Hepatocyte (in vitro differentiated cells): ENCODE data around the gene WWTR1. TPM values are rescaled to one million over a fixed set of nuclear protein-coding genes. Genes with fewer than 3 reads are reported as not detected.
A peak's percentile ranks its signal among the peaks of the same experiment; 100 is the strongest.

ENCODE experiments used
- DNase-seq: peaks from one replicate; pipeline ENCODE4 v3.0.0-alpha.2; 2016; ENCODE audit warnings: low spot score
- H2AFZ ChIP-seq: fragments of 200-600 bp; sonication (generic); 2 replicates; pipeline ENCODE4 v1.6.0; 2016; ENCODE audit warnings: antibody characterized with exemption, mild to moderate bottlenecking
- H3K27ac ChIP-seq: fragments of 200-600 bp; sonication (generic); 2 replicates; pipeline ENCODE4 v1.5.1; 2016; ENCODE audit warnings: mild to moderate bottlenecking
- H3K27me3 ChIP-seq: fragments of 200-600 bp; sonication (generic); 2 replicates; pipeline ENCODE4 v1.6.1; 2016
- H3K36me3 ChIP-seq: fragments of 200-600 bp; sonication (generic); replicated peaks from 2 replicates; pipeline ENCODE4 v1.5.1; 2016; ENCODE audit warnings: low read depth; ENCODE audit not compliant: insufficient read depth
- H3K4me1 ChIP-seq: fragments of 200-600 bp; sonication (generic); 2 replicates; pipeline ENCODE4 v1.5.1; 2016; ENCODE audit warnings: mild to moderate bottlenecking, moderate library complexity; ENCODE audit not compliant: insufficient read depth
- H3K4me2 ChIP-seq: fragments of 200-600 bp; sonication (generic); 2 replicates; pipeline ENCODE4 v1.6.0; 2016
- H3K4me3 ChIP-seq: fragments of 200-600 bp; sonication (generic); 2 replicates; pipeline ENCODE4 v1.5.1; 2016; ENCODE audit warnings: mild to moderate bottlenecking
- H3K79me2 ChIP-seq: fragments of 200-600 bp; sonication (generic); 2 replicates; pipeline ENCODE4 v1.6.0; 2017; ENCODE audit warnings: mild to moderate bottlenecking
- H3K9me2 ChIP-seq: fragments of 200-600 bp; sonication (generic); replicated peaks from 2 replicates; pipeline ENCODE4 v1.6.0; 2017; ENCODE audit warnings: mild to moderate bottlenecking; ENCODE audit not compliant: insufficient read depth
- H3K9me3 ChIP-seq: fragments of 200-600 bp; sonication (generic); 2 replicates; pipeline ENCODE4 v1.5.1; 2016; ENCODE audit warnings: low read depth, mild to moderate bottlenecking
- H4K20me1 ChIP-seq: fragments of 200-600 bp; sonication (generic); 2 replicates; pipeline ENCODE4 v1.6.0; 2016; ENCODE audit warnings: mild to moderate bottlenecking; ENCODE audit not compliant: insufficient read depth, poor library complexity, severe bottlenecking
- EZH2 ChIP-seq: fragments of 200-600 bp; sonication (generic); IDR thresholded peaks from 2 replicates; pipeline ENCODE4 v1.6.1; 2016; ENCODE audit warnings: antibody characterized with exemption, mild to moderate bottlenecking, borderline replicate concordance
- EZH2phosphoT487 ChIP-seq: fragments of 200-600 bp; sonication (generic); IDR thresholded peaks from one replicate; pipeline ENCODE4 v1.6.1; 2018; ENCODE audit warnings: antibody characterized with exemption, mild to moderate bottlenecking, low read depth, moderate library complexity; ENCODE audit not compliant: unreplicated experiment, severe bottlenecking
- WGBS: methylation state at CpG from one replicate; pipeline ENCODE4 v1.1.6; 2016; ENCODE audit warnings: low lambda C conversion rate; ENCODE audit errors: missing lambda C conversion rate; 5-methylcytosine and 5-hydroxymethylcytosine counted together
- polyA plus RNA-seq: library from polyadenylated mRNA; unstranded; fragments of >200 nt; fragmentation: Nextera tagmentation; extraction: Ambion mirVana; gene quantifications from 2 replicates; pipeline ENCODE4 v1.2.1, GENCODE V29; 2016
- total RNA-seq: library from RNA; depleted of rRNA; stranded (reverse); fragments of >200 nt; gene quantifications from 2 replicates; pipeline ENCODE4 v1.2.3, GENCODE V29; 2014
- TF ChIP-seq, protein P1 (sequence below): fragments of 200-600 bp; sonication (generic); IDR thresholded peaks from 2 replicates; pipeline ENCODE4 v1.5.1; 2016; ENCODE audit warnings: antibody characterized with exemption, mild to moderate bottlenecking; ENCODE audit not compliant: poor library complexity

The WWTR1 gene
- total and polyA plus RNA-seq, 2 experiments from 2014 or later: 40.5 to 54.7 TPM

GRCh38 chr3:149480326-149481017 is 177.4 kb downstream of the WWTR1 start:
- 75% methylated on average over 15 of the region's 15 CpGs for WGBS
- no peak overlapping the region for H2AFZ ChIP-seq
- no peaks in the 10 kb centered on the region for H4K20me1 ChIP-seq
- peaks cover 15% of the 10 kb centered on the region for H3K79me2 ChIP-seq
- no peaks in the 10 kb centered on the region for H3K9me2 ChIP-seq
- H3K36me3 ChIP-seq: no peaks in the 10 kb centered on the region
- no peaks in the 10 kb centered on the region for H3K4me1 ChIP-seq
- DNase-seq: peak; percentile 81
- TF ChIP-seq, protein P1, sequence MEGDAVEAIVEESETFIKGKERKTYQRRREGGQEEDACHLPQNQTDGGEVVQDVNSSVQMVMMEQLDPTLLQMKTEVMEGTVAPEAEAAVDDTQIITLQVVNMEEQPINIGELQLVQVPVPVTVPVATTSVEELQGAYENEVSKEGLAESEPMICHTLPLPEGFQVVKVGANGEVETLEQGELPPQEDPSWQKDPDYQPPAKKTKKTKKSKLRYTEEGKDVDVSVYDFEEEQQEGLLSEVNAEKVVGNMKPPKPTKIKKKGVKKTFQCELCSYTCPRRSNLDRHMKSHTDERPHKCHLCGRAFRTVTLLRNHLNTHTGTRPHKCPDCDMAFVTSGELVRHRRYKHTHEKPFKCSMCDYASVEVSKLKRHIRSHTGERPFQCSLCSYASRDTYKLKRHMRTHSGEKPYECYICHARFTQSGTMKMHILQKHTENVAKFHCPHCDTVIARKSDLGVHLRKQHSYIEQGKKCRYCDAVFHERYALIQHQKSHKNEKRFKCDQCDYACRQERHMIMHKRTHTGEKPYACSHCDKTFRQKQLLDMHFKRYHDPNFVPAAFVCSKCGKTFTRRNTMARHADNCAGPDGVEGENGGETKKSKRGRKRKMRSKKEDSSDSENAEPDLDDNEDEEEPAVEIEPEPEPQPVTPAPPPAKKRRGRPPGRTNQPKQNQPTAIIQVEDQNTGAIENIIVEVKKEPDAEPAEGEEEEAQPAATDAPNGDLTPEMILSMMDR: peak; percentile 62
- TF ChIP-seq EZH2phosphoT487 (no peak), EZH2 (no peak)
- H3K4me2 ChIP-seq: peak overlapping the region; percentile 21
- H3K9me3 ChIP-seq: no peaks in the 10 kb centered on the region
- H3K27ac ChIP-seq: peak overlapping the region; percentile 67
- H3K4me3 ChIP-seq: no peak overlapping the region
- no peaks in the 10 kb centered on the region for H3K27me3 ChIP-seq

DNA sequence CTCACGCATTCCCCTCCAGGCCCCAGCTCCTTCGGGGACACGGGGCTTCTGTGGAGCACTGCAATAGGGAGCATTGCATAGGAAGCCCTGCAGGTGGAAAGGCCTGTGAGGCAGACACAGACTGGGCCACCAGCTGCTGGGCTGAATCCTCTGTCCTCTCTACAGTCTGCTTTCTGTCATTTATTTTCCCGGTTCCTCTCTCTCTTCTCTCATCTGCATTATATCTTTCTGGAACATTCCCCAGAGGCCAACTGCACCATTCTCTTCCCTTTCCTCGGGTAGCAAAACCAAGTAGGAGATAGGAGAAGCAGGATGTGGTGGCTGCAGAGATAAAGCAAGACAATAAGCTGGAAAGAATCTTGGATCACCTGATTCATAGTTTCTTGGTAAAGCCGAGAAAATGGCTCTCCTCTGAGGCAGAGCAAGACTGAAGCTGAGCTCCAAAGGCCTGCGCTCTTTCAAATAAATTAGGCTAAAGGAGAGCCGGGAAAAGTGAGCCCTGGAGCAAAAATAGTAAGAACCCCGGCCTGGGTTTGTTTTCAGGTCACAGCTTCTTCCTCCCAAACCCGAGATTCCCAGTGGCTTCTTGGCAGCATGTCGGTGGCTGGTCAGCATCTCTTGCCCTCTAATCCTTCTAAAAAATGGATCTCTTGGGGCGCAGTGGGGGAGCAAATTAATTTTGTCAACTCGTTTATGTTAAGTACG is 178.1 kb downstream of the WWTR1 start:
- Histone ChIP-seq H2AFZ (no peak overlapping the region), H3K79me2 (peaks cover 20% of the 10 kb centered on the region), H4K20me1 (no peaks in the 10 kb centered on the region), H3K27me3 (no peaks in the 10 kb centered on the region), H3K27ac (peak overlapping the region; percentile 67), H3K4me3 (no peak overlapping the region), H3K9me2 (no peaks in the 10 kb centered on the region), H3K4me2 (peak overlapping the region; percentile 21), H3K4me1 (no peaks in the 10 kb centered on the region), H3K36me3 (no peaks in the 10 kb centered on the region), H3K9me3 (no peaks in the 10 kb centered on the region)
- no peak for DNase-seq
- 80% methylated on average over 14 of the region's 14 CpGs for WGBS
- TF ChIP-seq, protein P1: no peak
- TF ChIP-seq EZH2: no peak
- no peak for TF ChIP-seq EZH2phosphoT487

- WGBS: 90% methylated on average over 4 of the region's 4 CpGs
- H3K9me3 ChIP-seq: no peaks in the 10 kb centered on the region
- peak overlapping the region; percentile 88 for H3K27ac ChIP-seq
- H3K4me2 ChIP-seq: peak overlapping the region; percentile 60
- H3K36me3 ChIP-seq: no peaks in the 10 kb centered on the region
- H3K79me2 ChIP-seq: peaks cover 22% of the 10 kb centered on the region
- no peak overlapping the region for H3K4me3 ChIP-seq
- peaks cover 25% of the 10 kb centered on the region for H3K4me1 ChIP-seq
- no peak for DNase-seq
- H2AFZ ChIP-seq: no peak overlapping the region
- TF ChIP-seq EZH2phosphoT487: no peak
- TF ChIP-seq, protein P1: no peak
- no peak for TF ChIP-seq EZH2
- no peaks in the 10 kb centered on the region for H4K20me1 ChIP-seq
- no peaks in the 10 kb centered on the region for H3K9me2 ChIP-seq
- H3K27me3 ChIP-seq: no peaks in the 10 kb centered on the region
These were observed 181.6 kb downstream of the WWTR1 start for GRCh38 chr3:149476225-149476624.
